GM18499 (cell line): ENCODE measurements around the gene PFKP.
"Not testable (repeated sequence)": the region's sequence is repeated elsewhere in the genome, so short reads cannot be mapped to it uniquely, and the experiment has no call there.

Experiments used
- ATAC-seq: cut with Tn5 transposase; IDR thresholded peaks from one replicate; pipeline ENCODE4 v1.9.1; 2021; ENCODE audit warnings: moderate number of reproducible peaks; ENCODE audit not compliant: insufficient read depth, unreplicated experiment

Gene PFKP

DNA sequence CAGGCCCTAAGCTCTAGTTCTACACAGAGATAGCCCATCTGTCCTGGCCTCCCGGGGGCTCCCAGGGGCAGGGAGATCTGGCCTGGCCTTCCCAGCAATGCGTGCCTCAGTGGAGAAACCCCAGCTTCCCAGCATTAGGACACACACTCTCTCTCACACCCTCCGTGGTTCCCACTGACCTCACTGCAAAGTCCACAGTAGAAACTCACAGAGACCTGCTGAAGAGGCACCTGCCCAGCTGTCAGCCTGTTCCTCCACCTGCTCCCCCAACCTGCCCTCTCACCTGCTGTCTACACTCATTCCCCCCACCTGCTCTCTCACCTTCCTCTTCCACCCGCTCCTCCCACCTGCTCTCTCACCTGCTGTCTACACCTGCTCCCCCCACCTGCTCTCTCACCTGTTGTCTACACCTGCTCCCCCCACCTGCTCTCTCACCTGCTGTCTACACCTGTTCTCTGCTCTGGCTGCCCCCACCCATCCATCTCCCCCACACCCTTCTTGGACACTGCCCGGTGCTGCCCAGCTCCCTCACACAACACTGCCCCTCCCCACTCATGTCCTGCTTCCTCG, 21.1 kb upstream of the PFKP start:
- no peak for ATAC-seq

DNA sequence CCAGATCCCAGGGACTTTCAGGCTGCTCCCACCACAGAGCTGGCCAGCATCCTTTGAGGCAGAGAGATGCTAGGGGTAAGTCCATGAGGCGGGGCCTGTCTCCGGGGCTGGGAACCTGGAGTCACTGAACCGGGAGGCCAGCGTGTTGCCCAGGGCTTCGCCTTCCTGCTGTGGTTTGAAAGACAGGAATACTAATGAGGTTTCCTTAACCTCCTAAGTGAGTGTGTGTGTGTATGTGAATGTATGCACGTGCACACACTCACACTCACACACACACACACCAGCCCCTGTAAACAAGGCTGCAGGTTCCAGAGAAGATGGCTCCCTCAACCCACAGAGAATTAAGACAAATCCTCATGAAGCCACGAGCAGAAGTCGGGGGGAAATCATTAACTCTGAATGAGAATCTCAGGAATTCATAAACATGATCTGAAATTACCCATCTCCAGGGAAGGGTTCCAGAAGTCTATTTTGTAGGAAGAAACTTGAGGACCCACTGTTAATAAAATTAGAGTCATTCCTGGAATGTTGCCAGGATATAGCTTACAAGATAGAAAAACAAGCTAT, 20.3 kb upstream of the PFKP start:
- ATAC-seq: no peak

DNA sequence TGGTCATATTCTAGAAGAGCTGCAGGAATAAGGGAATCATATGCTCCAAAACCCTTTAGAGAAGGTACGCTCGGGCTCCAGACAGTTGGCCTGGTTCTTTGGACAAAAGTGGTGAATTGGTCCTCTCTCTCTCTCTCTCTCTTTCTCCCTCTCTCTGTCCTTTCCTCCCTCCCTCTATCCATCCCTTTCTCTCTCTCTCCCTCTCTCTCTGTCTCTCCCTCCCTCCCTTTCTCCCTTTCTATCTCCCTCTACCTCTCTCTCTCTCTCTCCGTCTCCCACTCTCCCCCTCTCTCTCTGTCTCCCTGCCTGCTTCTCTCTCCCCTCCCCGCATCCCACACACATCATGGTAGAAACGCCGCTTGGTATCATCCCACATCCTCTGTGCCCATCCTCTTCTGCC, 19.8 kb upstream of the PFKP start:
- ATAC-seq: no peak

DNA sequence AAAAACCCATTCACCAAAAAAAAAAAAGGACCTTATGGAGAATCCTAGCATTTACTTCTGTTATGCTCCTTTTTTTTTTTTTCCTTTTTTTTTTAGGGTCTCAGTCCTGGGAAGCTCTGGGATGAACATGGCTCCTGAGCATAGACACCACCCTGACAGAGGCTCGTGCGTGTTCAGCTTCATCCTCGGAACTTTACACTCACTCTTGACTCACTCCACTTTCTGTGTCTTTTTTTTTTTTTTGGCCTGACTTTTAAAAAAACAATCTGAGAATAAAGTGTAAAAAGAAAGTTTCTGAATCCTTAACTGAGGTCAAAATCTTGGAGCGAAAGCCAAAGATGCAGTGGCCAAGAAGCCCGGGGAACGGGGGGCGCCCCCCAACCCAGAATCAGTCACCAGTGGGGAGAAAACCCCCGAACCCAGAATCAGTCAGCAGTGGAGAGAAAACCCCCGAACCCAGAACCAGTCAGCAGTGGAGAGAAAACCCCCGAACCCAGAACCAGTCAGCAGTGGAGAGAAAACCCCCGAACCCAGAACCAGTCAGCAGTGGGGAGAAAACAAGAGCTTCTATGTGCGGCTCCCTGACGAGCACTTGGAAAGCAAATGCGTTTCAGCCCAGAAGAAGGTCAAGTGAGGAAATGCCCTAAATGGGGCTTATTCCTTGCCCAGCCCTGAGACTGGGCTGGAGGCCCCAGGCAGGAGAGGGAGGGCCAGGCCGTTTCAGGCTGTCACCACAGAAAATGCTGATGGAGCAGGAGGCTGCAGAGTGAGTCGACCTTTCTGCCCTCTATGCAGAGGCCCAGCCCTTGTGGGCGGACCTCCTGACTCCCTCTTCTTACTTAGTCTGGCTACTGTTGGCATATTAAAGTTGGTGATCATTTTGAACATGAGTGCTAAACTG, 19.0 kb upstream of the PFKP start:
- ATAC-seq: no peak

DNA sequence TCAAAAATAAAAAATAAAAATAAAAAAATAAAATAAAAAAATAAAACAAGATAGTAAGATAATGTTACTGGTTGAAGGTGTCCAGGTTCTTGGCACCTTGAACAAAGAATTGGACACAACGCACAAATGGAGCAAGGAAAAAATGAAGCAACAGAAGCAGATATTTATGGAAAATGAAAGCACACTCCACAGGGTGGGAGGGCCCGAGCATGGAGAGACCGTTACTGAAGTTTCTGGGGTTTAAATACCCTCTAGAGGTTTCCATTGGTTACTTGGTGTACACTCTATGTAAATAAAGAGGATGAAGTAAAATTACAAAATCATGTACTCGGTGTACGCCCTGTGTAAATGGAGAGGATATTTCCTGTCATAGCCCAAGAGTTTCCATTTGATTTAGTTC, 15.7 kb upstream of the PFKP start:
- ATAC-seq: no peak

DNA sequence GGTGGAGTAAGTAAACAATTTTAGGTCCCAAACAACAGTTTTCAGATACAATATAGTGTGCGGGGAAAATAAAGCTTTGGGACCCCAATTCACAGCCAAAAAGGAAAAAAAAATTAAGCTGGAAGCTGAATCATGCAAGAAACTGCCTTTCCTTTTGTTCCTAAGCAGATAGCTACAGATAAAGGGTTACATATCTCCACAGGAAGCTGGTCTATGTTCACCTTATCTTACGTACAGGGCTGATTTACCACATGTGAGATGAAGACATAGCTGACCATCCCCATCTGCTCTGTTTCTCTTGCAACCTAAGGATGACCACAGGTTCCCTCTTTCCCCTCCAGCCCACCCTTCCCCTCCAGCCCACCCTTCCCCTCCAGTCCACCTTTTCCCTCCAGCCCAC, 14.2 kb upstream of the PFKP start:
- ATAC-seq: no peak

DNA sequence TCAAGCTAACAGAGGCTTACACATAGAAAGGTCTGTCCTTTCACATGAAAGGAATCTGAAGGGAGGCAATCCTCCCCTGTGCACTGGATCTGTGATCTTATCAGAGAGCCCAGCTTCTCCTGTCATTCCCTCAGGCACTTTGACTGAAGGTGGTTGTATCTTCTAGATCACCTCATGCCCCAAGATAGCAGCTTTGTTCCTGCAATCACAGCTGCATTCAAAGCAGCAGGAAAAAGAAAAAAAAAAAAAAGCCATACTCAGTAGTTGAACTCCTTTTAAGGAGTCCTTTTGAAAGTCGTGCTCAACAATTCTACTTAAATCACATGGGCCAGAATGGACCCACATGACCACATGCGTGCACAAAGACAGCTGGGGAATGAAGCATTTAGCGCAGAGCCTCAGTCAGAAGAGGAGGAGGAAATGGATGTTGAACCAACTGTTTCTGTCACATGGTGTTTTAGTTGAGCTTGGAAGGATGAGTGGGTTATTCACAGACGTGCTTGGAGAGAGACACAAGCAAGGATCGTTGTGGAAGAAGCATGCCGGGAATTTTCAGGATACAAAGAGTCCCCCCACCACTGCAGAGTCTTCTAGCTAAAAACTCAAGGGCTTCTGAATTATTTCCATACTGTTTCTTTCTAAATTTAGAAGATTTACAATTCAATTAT, 13.0 kb upstream of the PFKP start:
- no peak for ATAC-seq

DNA sequence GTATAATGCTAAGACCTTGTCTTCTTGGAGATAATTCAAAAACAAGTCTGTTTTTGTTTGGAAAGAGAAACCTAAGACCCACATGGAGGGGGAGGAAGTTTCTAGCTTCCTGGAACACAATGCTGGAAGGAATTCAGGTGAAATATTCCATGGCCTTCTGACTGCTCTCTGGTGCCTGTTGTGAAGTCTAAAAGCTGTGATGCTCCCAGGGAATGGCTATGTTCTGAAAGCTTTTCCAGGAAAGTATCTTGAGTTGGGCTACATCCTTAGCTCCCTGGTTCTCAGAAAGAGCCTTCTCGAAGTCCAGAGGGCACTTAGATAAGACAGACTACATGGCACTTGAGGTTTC, 12.5 kb upstream of the PFKP start:
- no peak for ATAC-seq

DNA sequence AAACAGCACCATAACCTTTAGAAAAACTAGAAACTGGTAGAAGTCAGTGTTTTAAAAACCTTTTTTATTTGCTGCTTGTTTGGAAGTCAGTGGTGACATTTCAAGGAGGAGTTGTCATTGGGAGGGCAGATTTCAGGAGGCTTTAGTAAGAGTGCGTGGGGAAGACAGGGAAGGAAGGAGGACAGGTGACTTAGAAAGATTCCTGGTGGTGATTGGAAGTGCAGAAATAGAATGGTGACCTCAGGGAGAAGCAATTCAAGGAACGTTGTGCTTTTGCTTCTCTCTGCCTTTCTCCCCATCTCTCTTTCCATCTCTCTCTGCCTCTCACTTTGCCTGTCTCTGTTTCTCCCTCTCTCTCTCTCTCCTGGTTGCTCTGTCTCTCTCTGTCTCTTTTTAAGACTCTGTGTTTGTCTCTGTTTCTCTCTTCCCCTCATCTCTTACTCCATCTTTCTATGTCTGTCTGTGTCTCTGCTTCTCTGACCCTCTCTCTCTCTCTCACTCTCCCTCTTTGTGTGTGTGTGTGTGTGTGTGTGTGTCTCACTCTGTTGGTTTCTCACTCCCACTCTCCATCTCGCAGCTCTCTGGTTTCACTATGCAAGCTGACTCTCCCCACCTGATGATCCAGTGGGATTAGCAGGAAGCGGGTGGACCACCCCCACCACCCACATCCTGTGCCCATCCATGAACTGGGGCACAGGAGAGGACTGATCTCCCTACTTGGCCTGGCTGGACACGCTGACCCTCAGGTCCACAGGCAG, 10.9 kb upstream of the PFKP start:
- no peak for ATAC-seq

DNA sequence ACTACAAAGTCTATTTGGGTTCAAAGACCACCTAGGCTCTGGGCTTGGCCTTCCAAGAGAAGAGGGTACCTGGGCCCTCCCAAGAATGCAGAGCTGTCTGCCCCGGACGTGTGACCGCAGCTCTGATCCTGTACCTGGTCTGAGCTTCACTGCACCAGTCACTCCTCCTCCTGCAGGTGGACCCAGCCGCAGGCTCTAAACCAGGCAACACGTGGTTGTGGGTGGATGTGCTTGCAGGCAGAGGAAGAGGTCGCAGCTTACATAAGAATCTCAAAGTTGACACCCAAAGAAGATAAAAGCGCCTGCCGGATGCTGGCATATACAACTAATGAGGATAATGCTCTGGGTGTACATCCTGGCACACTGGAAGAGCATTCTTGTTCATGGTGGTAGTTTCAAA, 9.4 kb upstream of the PFKP start:
- no peak for ATAC-seq

DNA sequence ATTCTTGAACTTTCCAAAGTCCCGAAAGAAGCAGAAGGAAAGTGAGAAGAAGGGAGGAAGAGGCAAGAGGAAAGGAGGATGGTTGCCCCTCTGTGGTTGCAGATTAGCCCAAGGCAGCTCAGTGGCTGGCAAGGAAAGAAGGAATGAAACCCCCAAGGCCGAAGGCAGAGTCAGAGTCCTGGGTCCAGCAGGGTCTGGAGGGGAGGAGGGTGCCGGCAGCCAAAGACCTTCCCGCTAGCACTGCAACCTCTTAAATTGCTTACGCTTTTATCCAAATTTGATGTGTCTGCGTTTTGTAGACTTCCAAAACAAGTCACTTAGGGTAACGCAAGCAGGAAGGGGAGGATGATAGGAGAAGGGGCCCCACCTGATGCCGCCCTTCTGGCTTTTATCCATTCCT, 7.4 kb upstream of the PFKP start:
- ATAC-seq: no peak

DNA sequence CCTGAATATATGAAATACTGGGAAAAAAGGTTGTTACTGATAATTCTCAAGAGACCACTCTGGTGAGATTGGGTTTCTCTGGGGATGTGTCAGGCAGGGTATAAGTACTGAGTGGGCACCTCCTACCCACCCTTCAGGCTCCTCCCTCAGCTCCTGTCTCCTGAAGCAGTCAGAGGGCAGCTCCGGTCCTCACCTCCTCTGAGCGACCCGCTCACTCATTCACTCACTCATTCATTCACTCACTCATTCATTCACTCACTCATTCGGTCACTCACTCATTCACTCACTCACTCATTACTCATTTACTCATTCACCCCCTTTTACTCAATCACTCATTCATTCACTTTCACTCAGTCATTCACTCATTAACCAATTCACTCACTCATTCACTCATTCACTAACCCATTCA, 6.9 kb upstream of the PFKP start:
- ATAC-seq: no peak

DNA sequence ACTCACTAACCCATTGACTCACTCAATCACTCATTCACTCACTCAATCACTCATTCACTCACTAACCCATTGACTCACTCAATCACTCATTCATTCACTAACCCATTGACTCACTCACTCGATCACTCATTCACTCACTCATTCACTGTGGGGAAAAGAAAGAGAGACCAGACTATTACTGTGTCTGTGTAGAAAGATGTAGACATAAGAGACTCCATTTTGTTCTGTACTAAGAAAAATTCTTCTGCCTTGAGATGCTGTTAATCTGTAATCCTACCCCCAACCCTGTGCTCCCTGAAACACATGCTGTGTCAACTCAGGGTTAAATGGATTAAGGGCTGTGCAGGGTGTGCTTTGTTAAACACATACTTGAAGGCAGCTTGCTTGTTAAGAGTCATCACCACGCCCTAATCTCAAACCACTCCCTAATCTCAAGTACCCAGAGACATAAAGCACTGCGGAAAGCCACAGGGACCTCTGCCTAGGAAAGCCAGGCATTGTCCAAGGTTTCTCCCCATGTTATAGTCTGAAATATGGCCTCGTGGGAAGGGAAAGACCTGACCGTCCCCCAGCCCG, 5.9 kb upstream of the PFKP start:
- ATAC-seq: not testable (repeated sequence)

DNA sequence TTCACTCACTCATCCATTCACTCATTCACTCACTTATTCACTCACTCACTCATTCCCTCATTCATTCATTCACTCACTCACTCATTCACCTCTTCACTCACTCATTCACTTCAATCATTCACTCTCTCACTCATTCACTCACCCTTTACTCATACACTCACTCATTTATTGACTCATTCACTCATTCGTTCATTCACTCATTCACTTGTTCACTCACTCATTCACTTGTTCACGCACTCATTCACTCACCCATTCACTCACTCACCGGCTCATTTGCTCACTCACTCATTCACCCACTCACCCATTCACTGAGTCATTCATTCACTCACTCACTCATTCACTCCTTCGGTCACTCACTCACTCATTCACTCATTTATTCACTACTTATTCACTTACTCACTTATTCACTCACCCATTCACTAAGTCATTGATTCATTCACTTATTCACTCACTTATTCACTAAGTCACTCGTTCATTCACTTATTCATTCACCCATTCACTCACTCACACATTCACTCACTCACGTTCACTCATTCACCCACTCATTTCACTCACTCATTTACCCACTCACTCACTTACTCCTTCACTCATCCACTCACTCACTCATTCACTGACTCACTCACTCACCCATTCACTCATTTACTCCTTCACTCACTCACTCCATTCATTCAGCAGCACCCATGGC, 4.7 kb upstream of the PFKP start:
- no peak for ATAC-seq

DNA sequence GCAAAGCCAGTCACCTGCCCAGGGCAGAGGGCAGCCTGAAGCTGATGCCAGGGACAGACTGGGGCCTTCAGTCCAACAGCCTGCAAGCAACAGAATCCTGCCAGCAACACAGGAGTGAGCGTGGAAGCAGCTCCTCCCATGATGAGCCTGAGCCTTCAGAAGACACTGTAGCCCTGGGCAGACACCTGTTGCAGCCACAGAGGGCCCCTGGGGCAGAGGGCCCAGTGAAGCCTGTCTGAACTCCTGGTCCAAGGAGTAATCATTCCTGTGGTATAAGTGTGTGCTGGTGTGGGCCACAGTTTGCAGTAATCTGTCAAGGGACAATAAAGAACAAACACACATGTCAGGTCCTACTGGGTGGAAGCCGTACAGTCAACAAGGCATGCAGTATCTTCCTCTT, 2.9 kb upstream of the PFKP start:
- ATAC-seq: no peak

DNA sequence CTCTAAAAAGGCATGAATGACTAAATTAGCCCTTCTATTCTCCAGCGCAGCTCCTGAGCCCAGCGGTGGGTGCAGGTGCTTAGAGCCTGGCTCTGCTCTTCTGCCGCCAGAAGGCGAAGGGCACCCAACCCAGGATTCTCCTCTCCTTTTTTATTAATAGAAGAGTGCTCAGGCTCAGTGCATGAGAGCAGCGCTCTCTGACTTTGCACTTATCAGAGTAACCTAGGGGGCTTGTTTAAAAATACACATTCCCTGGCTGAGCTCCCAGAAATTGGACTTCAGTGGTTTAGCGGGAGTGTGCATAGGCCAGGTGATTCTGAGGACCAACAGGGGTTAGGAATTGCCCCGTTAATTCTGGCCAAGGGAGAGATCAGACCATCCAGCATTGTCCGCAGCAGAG, 1.7 kb upstream of the PFKP start:
- ATAC-seq: no peak

DNA sequence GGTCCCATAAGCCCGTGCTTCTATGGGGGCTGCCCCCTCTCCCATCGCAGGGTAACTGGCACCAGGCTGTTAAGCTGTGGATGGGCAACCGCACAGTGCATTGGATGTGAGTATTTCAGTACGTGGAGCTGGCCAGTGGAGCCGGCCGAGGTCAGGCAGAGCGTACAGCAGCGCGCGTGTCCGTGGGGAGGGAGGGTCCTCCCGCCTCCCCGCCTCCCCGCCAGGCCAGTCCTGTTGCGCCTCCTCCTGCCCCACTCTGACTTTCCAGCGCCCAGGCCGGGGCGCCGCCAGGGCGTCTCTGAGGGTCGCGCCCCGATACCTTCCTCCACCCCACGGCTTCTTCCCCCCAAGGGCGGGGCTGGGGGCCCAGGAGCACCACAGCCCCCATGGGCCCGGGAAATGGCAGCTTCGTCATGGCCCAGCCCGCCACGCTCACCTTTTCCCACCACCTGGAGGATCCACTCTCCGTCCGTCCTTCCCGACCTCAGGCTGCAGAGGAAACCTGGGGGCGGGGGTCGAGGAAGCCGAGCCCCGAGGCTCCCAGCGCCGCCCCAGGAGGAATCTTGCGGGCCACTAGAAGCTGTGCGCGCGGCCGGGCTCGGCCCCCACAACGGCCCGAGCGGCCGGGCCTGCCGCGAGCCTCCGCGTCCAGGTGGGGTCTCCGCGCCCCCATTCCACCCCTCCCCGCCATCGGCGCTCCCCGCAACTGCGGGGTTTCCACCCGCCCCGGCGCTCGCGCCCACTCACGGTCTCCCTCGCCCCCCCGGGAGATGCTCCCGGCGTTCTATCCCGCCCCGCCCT, 831 bp upstream of the PFKP start:
- no peak for ATAC-seq

DNA sequence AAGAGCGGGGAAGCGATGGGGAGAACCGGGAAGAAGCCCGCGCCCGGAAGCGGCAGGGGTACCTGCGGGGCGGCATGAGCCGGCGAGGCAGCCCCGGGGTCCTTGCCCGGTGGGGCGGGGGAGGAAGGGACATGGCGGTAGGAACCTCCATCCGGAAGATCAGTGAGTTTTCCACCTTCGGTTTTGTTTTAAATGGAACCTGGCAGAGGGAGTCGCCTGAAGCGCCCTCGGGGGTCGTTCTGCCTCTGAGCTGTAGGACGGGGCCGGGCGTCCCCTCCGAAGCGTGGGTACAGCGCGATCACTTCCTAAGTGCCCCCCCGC, 471 bp downstream of the PFKP start:
- ATAC-seq: no peak
